Neural progenitor cell (in vitro differentiated cells): ENCODE measurements around the gene KCNMA1. TPM values are rescaled to one million over a fixed set of nuclear protein-coding genes. Genes with fewer than 3 reads are reported as not detected.

Experiments
- DNase-seq: peaks from one replicate; pipeline ENCODE4 v3.0.0-alpha.2; 2016; ENCODE audit warnings: low spot score
- H2AFZ ChIP-seq: fragments of 200-600 bp; sonication (generic); replicated peaks from 2 replicates; pipeline ENCODE4 v1.6.1; 2016; ENCODE audit warnings: antibody characterized with exemption
- H3F3A ChIP-seq: fragments of 200-600 bp; sonication (generic); 2 replicates; pipeline ENCODE4 v1.6.1; 2016; ENCODE audit warnings: antibody characterized with exemption, low read depth
- H3K27ac ChIP-seq: fragments of 200-600 bp; sonication (generic); 2 replicates; pipeline ENCODE4 v1.5.1; 2016; ENCODE audit warnings: mild to moderate bottlenecking
- H3K27me3 ChIP-seq: fragments of 200-600 bp; sonication (generic); 2 replicates; pipeline ENCODE4 v1.6.1; 2016; ENCODE audit warnings: mild to moderate bottlenecking, moderate library complexity
- H3K36me3 ChIP-seq: fragments of 200-600 bp; sonication (generic); 2 replicates; pipeline ENCODE4 v1.5.1; 2016
- H3K4me1 ChIP-seq: fragments of 200-600 bp; sonication (generic); 2 replicates; pipeline ENCODE4 v1.6.1; 2016; ENCODE audit warnings: mixed run types
- H3K4me2 ChIP-seq: fragments of 200-600 bp; sonication (generic); 2 replicates; pipeline ENCODE4 v1.6.1; 2016
- H3K4me3 ChIP-seq: fragments of 200-600 bp; sonication (generic); 2 replicates; pipeline ENCODE4 v1.5.1; 2016
- H3K79me2 ChIP-seq: fragments of 200-600 bp; sonication (generic); 2 replicates; pipeline ENCODE4 v1.6.1; 2016; ENCODE audit warnings: low read depth
- H3K9ac ChIP-seq: fragments of 200-600 bp; sonication (generic); 2 replicates; pipeline ENCODE4 v1.6.1; 2016
- H3K9me3 ChIP-seq: fragments of 200-600 bp; sonication (generic); 2 replicates; pipeline ENCODE4 v1.5.1; 2016; ENCODE audit warnings: low read depth
- H4K20me1 ChIP-seq: fragments of 200-600 bp; sonication (generic); 2 replicates; pipeline ENCODE4 v1.6.1; 2016; ENCODE audit warnings: low read depth
- H3K27ac Mint-ChIP-seq: 3 replicates; pipeline ENCODE4 v1.8.0; 2021; ENCODE audit warnings: mixed read lengths
- H3K27me3 Mint-ChIP-seq: 2 replicates; pipeline ENCODE4 v1.8.0; 2022; ENCODE audit warnings: low read depth, mild to moderate bottlenecking, inconsistent platforms, moderate library complexity, mixed read lengths; ENCODE audit not compliant: insufficient read depth
- H3K36me3 Mint-ChIP-seq: 3 replicates; pipeline ENCODE4 v1.8.0; 2021; ENCODE audit warnings: mixed read lengths
- H3K4me1 Mint-ChIP-seq: 3 replicates; pipeline ENCODE4 v1.8.0; 2021; ENCODE audit warnings: mixed read lengths
- H3K4me3 Mint-ChIP-seq: 3 replicates; pipeline ENCODE4 v1.8.0; 2021; ENCODE audit warnings: mild to moderate bottlenecking, moderate library complexity, mixed read lengths
- H3K9me3 Mint-ChIP-seq: 3 replicates; pipeline ENCODE4 v1.8.0; 2020; ENCODE audit warnings: mixed read lengths
- EZH2 ChIP-seq: fragments of 200-600 bp; sonication (generic); IDR thresholded peaks from 2 replicates; pipeline ENCODE4 v1.6.1; 2017; ENCODE audit warnings: antibody characterized with exemption, mild to moderate bottlenecking, moderate library complexity
- EZH2phosphoT487 ChIP-seq: fragments of 200-600 bp; sonication (generic); IDR thresholded peaks from 2 replicates; pipeline ENCODE4 v1.6.1; 2017; ENCODE audit warnings: antibody characterized with exemption
- total RNA-seq: library from RNA; depleted of rRNA; stranded (reverse); fragments of >200 nt; gene quantifications from 2 replicates; pipeline ENCODE4 v1.2.3, GENCODE V29; 2015; ENCODE audit warnings: low replicate concordance
- TF ChIP-seq, protein P1 (sequence below): fragments of 200-600 bp; sonication (generic); IDR thresholded peaks from 2 replicates; pipeline ENCODE4 v1.5.1; 2017; ENCODE audit warnings: antibody characterized with exemption, mild to moderate bottlenecking

KCNMA1 gene
- total RNA-seq, 1 donor from 2014 or later, result 2.4 TPM

DNA sequence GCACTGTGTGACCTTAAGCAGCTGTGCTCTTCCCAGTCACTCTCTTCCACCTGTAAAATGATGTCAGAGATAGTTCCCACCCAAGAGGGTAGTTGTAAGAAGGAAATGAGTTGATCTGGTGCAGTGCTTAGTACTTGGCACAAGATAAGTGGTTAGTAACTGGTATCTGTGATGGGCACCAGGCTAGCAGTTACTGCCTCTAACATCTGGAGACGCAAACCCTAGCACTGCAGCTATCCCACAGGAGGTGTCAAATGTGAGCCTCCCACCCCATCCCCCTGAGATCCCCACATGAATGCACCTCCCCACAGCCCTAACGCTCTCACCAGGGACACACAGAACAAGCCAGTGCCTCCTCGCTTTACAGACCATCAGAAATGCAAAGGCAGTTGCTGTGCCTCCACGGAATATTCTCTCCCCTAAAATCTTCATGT is 72.0 kb downstream of the KCNMA1 start:
- TF ChIP-seq EZH2phosphoT487, result no peak
- TF ChIP-seq, protein P1, sequence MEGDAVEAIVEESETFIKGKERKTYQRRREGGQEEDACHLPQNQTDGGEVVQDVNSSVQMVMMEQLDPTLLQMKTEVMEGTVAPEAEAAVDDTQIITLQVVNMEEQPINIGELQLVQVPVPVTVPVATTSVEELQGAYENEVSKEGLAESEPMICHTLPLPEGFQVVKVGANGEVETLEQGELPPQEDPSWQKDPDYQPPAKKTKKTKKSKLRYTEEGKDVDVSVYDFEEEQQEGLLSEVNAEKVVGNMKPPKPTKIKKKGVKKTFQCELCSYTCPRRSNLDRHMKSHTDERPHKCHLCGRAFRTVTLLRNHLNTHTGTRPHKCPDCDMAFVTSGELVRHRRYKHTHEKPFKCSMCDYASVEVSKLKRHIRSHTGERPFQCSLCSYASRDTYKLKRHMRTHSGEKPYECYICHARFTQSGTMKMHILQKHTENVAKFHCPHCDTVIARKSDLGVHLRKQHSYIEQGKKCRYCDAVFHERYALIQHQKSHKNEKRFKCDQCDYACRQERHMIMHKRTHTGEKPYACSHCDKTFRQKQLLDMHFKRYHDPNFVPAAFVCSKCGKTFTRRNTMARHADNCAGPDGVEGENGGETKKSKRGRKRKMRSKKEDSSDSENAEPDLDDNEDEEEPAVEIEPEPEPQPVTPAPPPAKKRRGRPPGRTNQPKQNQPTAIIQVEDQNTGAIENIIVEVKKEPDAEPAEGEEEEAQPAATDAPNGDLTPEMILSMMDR, result no peak
- no peak for TF ChIP-seq EZH2
- H4K20me1 ChIP-seq, result no peaks in the 10 kb centered on the region
- Mint-ChIP-seq H3K4me1 (peaks cover 7% of the 10 kb centered on the region), H3K27ac (no peak overlapping the region), H3K9me3 (no peaks in the 10 kb centered on the region), H3K27me3 (peaks cover 7% of the 10 kb centered on the region), H3K36me3 (no peaks in the 10 kb centered on the region), H3K4me3 (no peak overlapping the region)
- H3K4me1 ChIP-seq, result peaks cover 23% of the 10 kb centered on the region
- no peak for DNase-seq
- peak overlapping the region; percentile 21 for H3K4me2 ChIP-seq
- H3K27ac ChIP-seq, result no peak overlapping the region
- no peaks in the 10 kb centered on the region for H3K36me3 ChIP-seq
- no peaks in the 10 kb centered on the region for H3K9me3 ChIP-seq
- H3K9ac ChIP-seq, result no peak overlapping the region
- H3K79me2 ChIP-seq, result no peaks in the 10 kb centered on the region
- H3F3A ChIP-seq, result peaks cover 18% of the 10 kb centered on the region
- peak overlapping the region; percentile 28 for H2AFZ ChIP-seq
- no peak overlapping the region for H3K4me3 ChIP-seq
- H3K27me3 ChIP-seq, result no peaks in the 10 kb centered on the region

DNA sequence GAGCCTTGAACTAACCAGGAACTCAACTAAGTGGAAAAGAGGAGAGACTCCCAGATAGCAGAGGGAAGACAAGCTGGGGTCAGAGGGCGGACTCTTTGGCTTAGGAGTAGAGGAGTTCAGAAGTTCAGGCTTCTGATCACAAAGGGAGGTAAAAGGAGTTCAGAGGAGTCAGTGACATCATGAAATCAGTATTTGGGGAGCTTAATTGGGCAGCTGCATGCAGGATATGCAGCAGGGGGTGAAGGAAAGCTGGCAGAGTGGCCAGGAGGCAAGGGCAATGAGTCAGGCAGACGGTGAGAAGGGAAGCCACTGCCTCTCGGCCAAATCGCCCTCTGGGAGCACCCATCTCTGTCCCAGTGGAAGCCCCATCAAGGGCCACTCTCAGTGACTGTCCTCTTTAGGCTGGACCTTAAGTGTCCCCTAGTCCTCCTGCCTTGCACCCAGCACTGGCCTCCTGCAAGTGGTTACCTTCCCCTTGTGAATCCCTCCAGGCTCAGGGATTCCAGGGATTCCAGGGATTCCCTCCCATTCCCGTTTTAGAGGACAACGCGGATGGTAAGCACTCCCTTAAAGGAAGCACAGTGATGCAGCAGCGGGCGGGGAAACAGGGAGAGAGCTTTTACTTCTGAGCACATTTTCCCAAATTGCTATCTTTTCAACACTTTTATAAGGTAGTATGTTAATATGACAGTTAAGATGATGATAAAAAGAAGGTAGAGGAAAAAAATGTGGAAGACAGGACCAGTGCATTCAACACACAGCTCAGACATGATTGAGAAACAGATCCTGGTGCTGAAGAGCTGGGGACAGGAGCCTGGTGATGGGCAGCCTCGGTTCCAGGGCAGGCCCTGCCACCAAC is 72.6 kb downstream of the KCNMA1 start:
- Histone ChIP-seq H4K20me1 (no peaks in the 10 kb centered on the region), H3K36me3 (no peaks in the 10 kb centered on the region), H3K9me3 (no peaks in the 10 kb centered on the region), H3K27ac (peak overlapping the region; percentile 22), H3K9ac (no peak overlapping the region), H2AFZ (peak overlapping the region; percentile 28), H3F3A (peaks cover 18% of the 10 kb centered on the region), H3K4me1 (peaks cover 25% of the 10 kb centered on the region), H3K4me3 (no peak overlapping the region), H3K79me2 (no peaks in the 10 kb centered on the region), H3K4me2 (peak overlapping the region; percentile 21), H3K27me3 (no peaks in the 10 kb centered on the region)
- peaks cover 7% of the 10 kb centered on the region for H3K27me3 Mint-ChIP-seq
- DNase-seq, result peak; percentile 80
- H3K4me3 Mint-ChIP-seq, result no peak overlapping the region
- TF ChIP-seq, protein P1, result no peak
- TF ChIP-seq EZH2, result no peak
- no peak for TF ChIP-seq EZH2phosphoT487
- H3K4me1 Mint-ChIP-seq, result peaks cover 7% of the 10 kb centered on the region
- H3K36me3 Mint-ChIP-seq, result no peaks in the 10 kb centered on the region
- no peaks in the 10 kb centered on the region for H3K9me3 Mint-ChIP-seq
- no peak overlapping the region for H3K27ac Mint-ChIP-seq

DNA sequence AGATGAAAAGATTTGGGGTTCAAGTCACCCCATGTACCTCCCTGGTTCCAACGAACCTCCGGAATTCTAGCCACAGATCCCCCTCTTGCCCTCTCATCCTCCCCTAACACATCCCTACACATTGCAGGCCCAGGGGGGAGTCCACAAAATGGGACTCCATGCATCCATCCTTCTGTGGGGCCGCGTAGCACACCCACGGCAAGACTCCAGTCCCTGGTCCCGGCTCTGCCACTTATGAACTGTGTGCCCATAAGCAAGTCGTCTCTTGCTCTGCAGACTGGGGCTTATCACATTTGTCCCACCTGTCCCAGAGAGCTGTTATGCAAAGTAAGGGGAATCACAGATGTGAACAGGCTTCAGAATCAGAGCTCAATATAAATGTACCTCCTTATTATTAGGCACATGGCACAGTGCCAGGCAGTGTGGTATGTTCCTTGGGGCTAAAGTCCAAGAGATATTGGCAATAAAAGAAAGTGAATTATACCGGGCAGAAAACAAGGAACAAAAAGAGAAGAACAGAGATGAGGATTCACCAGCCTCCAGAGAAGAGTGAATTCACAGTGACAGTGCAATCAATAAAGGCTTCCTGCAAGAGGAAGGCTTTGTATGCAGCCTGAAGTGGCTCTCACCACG is 73.9 kb downstream of the KCNMA1 start:
- no peak overlapping the region for H3K4me3 ChIP-seq
- Mint-ChIP-seq H3K36me3 (no peaks in the 10 kb centered on the region), H3K4me3 (no peak overlapping the region), H3K27me3 (peaks cover 7% of the 10 kb centered on the region), H3K27ac (no peak overlapping the region), H3K4me1 (peaks cover 7% of the 10 kb centered on the region), H3K9me3 (no peaks in the 10 kb centered on the region)
- H3K27me3 ChIP-seq, result no peaks in the 10 kb centered on the region
- H3K4me2 ChIP-seq, result no peak overlapping the region
- no peak overlapping the region for H2AFZ ChIP-seq
- no peak for TF ChIP-seq EZH2
- TF ChIP-seq, protein P1, result no peak
- H3K36me3 ChIP-seq, result no peaks in the 10 kb centered on the region
- no peaks in the 10 kb centered on the region for H4K20me1 ChIP-seq
- DNase-seq, result no peak
- no peaks in the 10 kb centered on the region for H3K9me3 ChIP-seq
- no peaks in the 10 kb centered on the region for H3K79me2 ChIP-seq
- H3K9ac ChIP-seq, result no peak overlapping the region
- peaks cover 18% of the 10 kb centered on the region for H3F3A ChIP-seq
- peaks cover 25% of the 10 kb centered on the region for H3K4me1 ChIP-seq
- H3K27ac ChIP-seq, result no peak overlapping the region
